OCI-LY3 (cell line): ENCODE results near the gene PSMB3.

ENCODE experiments used
- CTCF ChIP-seq: fragments of 200-600, 300-600 bp; sonication (generic); IDR thresholded peaks from 2 replicates; pipeline ENCODE4 v1.5.1; 2014; ENCODE audit warnings: antibody characterized with exemption, low read length, low read depth
- EZH2phosphoT487 ChIP-seq: fragments of 200-600 bp; shearing (Covaris generic); IDR thresholded peaks from 2 replicates; pipeline ENCODE4 v1.6.1; 2018; ENCODE audit warnings: antibody characterized with exemption, mixed run types, low read depth

DNA sequence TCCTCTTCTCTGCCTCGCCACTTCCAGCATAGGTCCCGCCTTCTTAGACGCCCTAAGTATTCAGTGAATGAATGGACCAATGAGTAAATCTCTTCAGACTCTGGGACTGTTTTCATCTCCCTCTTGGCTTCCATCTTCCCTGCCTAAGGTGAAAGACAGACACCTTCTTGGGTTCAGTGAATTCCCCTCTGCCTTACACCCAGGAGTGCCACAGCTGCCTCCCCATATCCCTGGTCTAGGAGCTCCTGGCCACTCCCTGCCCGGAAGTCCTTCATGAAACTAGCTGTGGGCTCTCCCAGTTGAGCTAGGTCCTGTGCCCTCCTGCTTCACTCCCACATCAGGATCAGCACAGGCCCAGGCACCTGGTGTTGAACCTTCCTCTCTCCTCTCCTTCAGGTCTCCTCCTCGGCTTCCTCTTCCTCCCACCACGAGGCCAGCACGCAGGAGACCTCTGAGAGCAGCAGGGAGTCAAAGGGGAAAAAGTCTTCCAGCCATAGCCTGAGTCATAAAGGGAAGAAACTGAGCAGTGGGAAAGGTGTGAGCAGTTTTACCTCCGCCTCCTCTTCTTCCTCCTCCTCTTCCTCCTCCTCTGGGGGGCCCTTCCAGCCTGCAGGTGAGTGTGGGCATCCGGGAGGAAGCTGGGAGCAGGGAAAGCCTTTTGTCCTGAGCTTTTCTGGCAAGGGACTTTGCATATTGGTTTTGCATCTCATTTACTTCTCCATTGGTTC is 37.2 kb upstream of the PSMB3 start:
- TF ChIP-seq CTCF (no peak), EZH2phosphoT487 (no peak)
